CD14-positive monocyte (primary cell): ENCODE results near the gene SRXN1. TPM values are rescaled to one million over a fixed set of nuclear protein-coding genes. Genes with fewer than 3 reads are reported as not detected.
A peak's percentile ranks its signal among the peaks of the same experiment; 100 is the strongest.

ENCODE experiments used
- DNase-seq, 3 donors: peaks; one replicate each; pipeline ENCODE4 v3.0.0-alpha.2; 2011 to 2022
- H2AFZ ChIP-seq: 2 replicates; pipeline ENCODE4 v1.6.0; 2012; ENCODE audit warnings: mild to moderate bottlenecking, low read depth, low read length, inconsistent platforms; ENCODE audit not compliant: insufficient read depth, poor library complexity, severe bottlenecking
- H3K27ac ChIP-seq, 2 donors: 1 replicate in 1 of 2; 2 replicates in 1 of 2; pipeline ENCODE4 v1.5.1; 2012 to 2013; ENCODE audit warnings: low read length in 2 of 2, control low read depth in 1 of 2, inconsistent platforms in 1 of 2, low read depth in 1 of 2, mild to moderate bottlenecking in 1 of 2
- H3K27me3 ChIP-seq, 2 donors: one replicate each; pipeline versions ENCODE4 v1.6.0 to v1.6.1; 2011 to 2013; ENCODE audit warnings: low read length in 2 of 2; ENCODE audit not compliant: control insufficient read depth in 2 of 2, insufficient read depth in 2 of 2
- H3K36me3 ChIP-seq, 2 donors: replicated peaks in 1 of 2; 1 replicate in 1 of 2; 2 replicates in 1 of 2; pipeline versions ENCODE4 v1.5.1 to v1.6.1; 2012 to 2013; ENCODE audit warnings: low read length in 2 of 2, control low read depth in 1 of 2, inconsistent platforms in 1 of 2, mild to moderate bottlenecking in 1 of 2; ENCODE audit not compliant: insufficient read depth in 2 of 2, control insufficient read depth in 1 of 2
- H3K4me1 ChIP-seq, 2 donors: 1 replicate in 1 of 2; 2 replicates in 1 of 2; pipeline versions ENCODE4 v1.5.1 to v1.6.1; 2012 to 2013; ENCODE audit warnings: low read length in 2 of 2, control low read depth in 1 of 2, inconsistent platforms in 1 of 2, mild to moderate bottlenecking in 1 of 2, moderate library complexity in 1 of 2; ENCODE audit not compliant: insufficient read depth in 2 of 2, control insufficient read depth in 1 of 2
- H3K4me2 ChIP-seq: replicated peaks from 2 replicates; pipeline ENCODE3; 2012; ENCODE audit warnings: low read length, moderate library complexity, mild to moderate bottlenecking; ENCODE audit not compliant: poor library complexity, severe bottlenecking; ENCODE audit errors: extremely low read depth
- H3K4me3 ChIP-seq, 3 experiments: fragments of 200-600 bp in 1 of 3; sonication (generic) in 1 of 3; replicated peaks in 1 of 3; 1 replicate in 2 of 3; 2 replicates in 1 of 3; pipeline ENCODE4 v1.5.1; 2011 to 2013; ENCODE audit warnings: low read length in 3 of 3, mild to moderate bottlenecking in 3 of 3, control low read depth in 2 of 3, low read depth in 2 of 3, inconsistent platforms in 1 of 3, moderate library complexity in 1 of 3
- H3K79me2 ChIP-seq: 2 replicates; pipeline ENCODE4 v1.6.0; 2012; ENCODE audit warnings: mild to moderate bottlenecking, control low read depth, inconsistent platforms, low read length, moderate library complexity; ENCODE audit not compliant: insufficient read depth
- H3K9ac ChIP-seq: 2 replicates; pipeline ENCODE4 v1.6.0; 2017; ENCODE audit warnings: low read length, mild to moderate bottlenecking; ENCODE audit not compliant: insufficient read depth, poor library complexity, severe bottlenecking
- H3K9me3 ChIP-seq, 2 donors: replicated peaks in 1 of 2; 1 replicate in 1 of 2; 2 replicates in 1 of 2; pipeline versions ENCODE4 v1.5.1 to v1.6.1; 2012 to 2013; ENCODE audit warnings: low read length in 2 of 2, control low read depth in 1 of 2; ENCODE audit not compliant: control insufficient read depth in 1 of 2, insufficient read depth in 1 of 2
- H4K20me1 ChIP-seq: 2 replicates; pipeline ENCODE4 v1.6.0; 2012; ENCODE audit warnings: mild to moderate bottlenecking, low read length, control low read depth, moderate library complexity; ENCODE audit not compliant: insufficient read depth
- H3K27ac Mint-ChIP-seq, 7 donors: one replicate each; pipeline ENCODE4 v1.8.0; 2020; ENCODE audit warnings: mild to moderate bottlenecking in 7 of 7, mixed read lengths in 7 of 7, moderate library complexity in 6 of 7, inconsistent platforms in 2 of 7
- H3K27me3 Mint-ChIP-seq, 3 donors: one replicate each; pipeline ENCODE4 v1.8.0; 2021 to 2022; ENCODE audit warnings: low read depth in 3 of 3, mild to moderate bottlenecking in 3 of 3, mixed read lengths in 3 of 3, moderate library complexity in 3 of 3, inconsistent platforms in 1 of 3
- H3K36me3 Mint-ChIP-seq, 2 donors: one replicate each; pipeline ENCODE4 v1.8.0; 2020; ENCODE audit warnings: mixed read lengths in 2 of 2, inconsistent platforms in 1 of 2, mild to moderate bottlenecking in 1 of 2
- H3K4me1 Mint-ChIP-seq: one replicate; pipeline ENCODE4 v1.8.0; 2020; ENCODE audit warnings: mild to moderate bottlenecking, mixed read lengths
- H3K4me3 Mint-ChIP-seq, 2 donors: one replicate each; pipeline ENCODE4 v1.8.0; 2020; ENCODE audit warnings: mild to moderate bottlenecking in 2 of 2, mixed read lengths in 2 of 2, moderate library complexity in 1 of 2
- H3K9me3 Mint-ChIP-seq, 7 donors: one replicate each; pipeline ENCODE4 v1.8.0; 2020 to 2022; ENCODE audit warnings: mixed read lengths in 7 of 7, mild to moderate bottlenecking in 6 of 7, moderate library complexity in 6 of 7, inconsistent platforms in 2 of 7
- CTCF ChIP-seq: fragments of 200-600 bp; IDR thresholded peaks from one replicate; pipeline ENCODE4 v1.8.0; 2022; ENCODE audit warnings: antibody characterized with exemption, mild to moderate bottlenecking
- WGBS: methylation state at CpG from one replicate; pipeline ENCODE4 v1.1.5; 2013; ENCODE audit warnings: missing lambda C conversion rate; ENCODE audit not compliant: insufficient coverage; 5-methylcytosine and 5-hydroxymethylcytosine counted together
- intact Hi-C, 2 donors: fragments of 100-400 bp; cut with micrococcal nuclease; formaldehyde crosslinking; loops; one replicate each; pipeline versions ENCODE4 v1.15.0 to v1.15.1; 2023
- polyA plus RNA-seq, 3 donors: library from polyadenylated mRNA; depleted of rRNA in 1 of 3; unstranded in 2 of 3; stranded (reverse) in 1 of 3; fragments of 300-500 nt in 2 of 3; fragments of >200 nt in 1 of 3; fragmentation: Illumina TruSeq in 2 of 3; gene quantifications; 1 replicate in 2 of 3; 2 replicates in 1 of 3; pipeline ENCODE4 v1.2.3, GENCODE V29; 2012 to 2021

The SRXN1 gene
- polyA plus RNA-seq, 3 donors: 33.5 to 62.4 (median 56.6) TPM

DNA sequence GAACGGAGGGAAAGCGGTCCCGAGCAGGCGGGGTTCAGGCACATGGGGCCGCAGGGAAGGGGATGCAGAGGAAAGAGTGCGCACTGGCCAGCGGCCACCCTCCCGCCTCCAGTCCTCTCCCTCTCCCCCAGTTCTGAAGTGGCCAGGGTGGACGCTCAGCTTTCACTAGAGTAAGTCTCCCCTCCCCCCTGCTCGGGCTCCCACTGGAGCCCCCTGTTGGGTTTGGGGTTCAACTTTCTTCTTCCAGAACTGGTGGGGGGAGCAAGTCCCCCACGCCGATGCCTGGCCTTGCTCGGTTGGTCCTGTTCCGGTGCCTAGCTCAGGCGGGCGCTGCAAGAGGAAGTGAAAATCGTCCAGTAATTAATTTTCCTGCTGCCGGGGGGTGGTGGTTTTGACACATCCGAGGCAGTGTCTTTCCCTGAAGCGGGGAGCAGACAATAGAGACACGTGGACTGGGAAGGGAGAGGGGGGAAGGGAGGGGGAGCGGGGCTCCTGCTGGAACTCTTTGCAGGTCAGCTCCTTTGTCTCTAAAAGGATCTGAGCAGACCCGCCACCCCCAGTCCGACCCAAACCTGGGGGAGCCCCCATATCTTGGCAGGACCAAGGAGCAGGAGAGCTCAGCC, 23.4 kb upstream of the SRXN1 start:
- DNase-seq: peak in 2 of 3 donors; percentile 50 to 55
- H3K9me3 ChIP-seq: peaks cover 0 to 15% of the 10 kb centered on the region in 2 donors
- H3K9ac ChIP-seq: no peak overlapping the region
- H3K4me2 ChIP-seq: peak overlapping the region; percentile 69
- no peak for TF ChIP-seq CTCF
- peaks cover 29 to 31% of the 10 kb centered on the region in 2 donors for H3K4me1 ChIP-seq
- H3K4me3 ChIP-seq: peak overlapping the region in 1 of 3 experiments; percentile 53
- Mint-ChIP-seq H3K27ac (peak overlapping the region in 1 of 7 donors; percentile 18), H3K36me3 (peaks cover 0 to 3% of the 10 kb centered on the region in 2 donors), H3K27me3 (peaks cover 50 to 59% (median 55%) of the 10 kb centered on the region in 3 donors), H3K4me3 (peak overlapping the region; percentile 53 to 89), H3K4me1 (peaks cover 36% of the 10 kb centered on the region), H3K9me3 (peaks cover 0 to 20% (median 5%) of the 10 kb centered on the region in 7 donors)
- H3K27me3 ChIP-seq: peaks cover 30 to 50% of the 10 kb centered on the region in 2 donors
- H3K27ac ChIP-seq: no peak overlapping the region
- 0% methylated on average over 13 of the region's 24 CpGs for WGBS
- intact Hi-C loops: loop anchor here in 1 of 2 donors (5.0 kb wide), 1 partner anchor 129 kb away; no protein-coding TSS in a partner anchor
- no peaks in the 10 kb centered on the region for H3K79me2 ChIP-seq
- H2AFZ ChIP-seq: no peak overlapping the region
- H3K36me3 ChIP-seq: no peaks in the 10 kb centered on the region
- H4K20me1 ChIP-seq: peaks cover 21% of the 10 kb centered on the region

DNA sequence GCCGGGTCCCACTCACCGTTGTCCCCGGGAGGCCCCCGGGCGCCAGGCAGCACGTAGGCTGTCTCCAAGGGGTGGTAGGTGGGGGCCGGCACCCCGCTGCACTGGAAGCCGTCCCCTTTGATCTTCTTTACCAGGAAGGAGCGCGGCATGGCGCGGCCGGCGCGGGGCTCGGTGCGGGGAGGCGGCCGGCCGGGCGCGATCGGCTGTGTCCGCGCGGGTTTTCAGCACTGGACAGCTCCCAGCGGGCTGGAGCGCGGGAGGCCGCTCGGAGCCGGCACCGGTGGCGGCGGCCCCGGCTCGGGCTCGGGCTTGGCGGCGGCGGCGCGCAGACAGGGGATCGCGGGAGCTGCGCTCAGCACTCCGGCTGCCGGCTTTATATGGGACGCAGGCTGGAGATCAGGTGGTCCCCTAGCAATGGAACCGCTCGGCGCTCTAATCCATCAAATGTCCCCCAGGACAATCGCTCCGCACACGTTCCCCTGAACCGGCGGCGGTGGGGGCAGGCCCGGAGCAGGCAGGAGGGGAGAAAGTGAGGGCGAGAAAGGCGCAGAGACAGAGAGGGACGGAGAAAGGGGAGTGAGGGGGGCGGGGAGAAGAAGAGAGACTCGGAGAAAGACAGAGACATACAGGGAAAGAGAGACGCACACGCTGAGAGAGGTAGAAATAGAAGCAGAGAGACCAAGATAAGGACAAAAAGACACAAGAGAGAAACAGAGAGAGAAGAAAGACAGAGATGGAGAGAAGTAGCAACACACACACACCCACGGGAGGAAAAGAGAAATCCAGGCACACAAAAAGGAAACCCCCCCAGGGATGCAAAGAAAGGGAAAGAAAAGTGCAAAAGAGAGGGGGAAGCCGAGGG, 22.7 kb upstream of the SRXN1 start, which contains the start of gene SCRT2:
Gene SCRT2 (minus strand): TSS at position 350 of the 862 bp plus-strand sequence. CDS start 201 bp downstream, at position 149.
- under 1% methylated on average over 62 of the region's 69 CpGs for WGBS
- peaks cover 54 to 63% (median 57%) of the 10 kb centered on the region in 3 donors for H3K27me3 Mint-ChIP-seq

More for the DNA sequence above, 22.7 kb upstream of the SRXN1 start, which contains the start of gene SCRT2:
- H3K36me3 Mint-ChIP-seq: peaks cover 0 to 3% of the 10 kb centered on the region in 2 donors
- peak within 1 kb of the TSS; percentile 53 to 89 for H3K4me3 Mint-ChIP-seq
- Histone ChIP-seq H3K4me2 (peak within 1 kb of the TSS; percentile 69), H3K79me2 (no peaks in the 10 kb centered on the region), H3K4me3 (peak within 1 kb of the TSS in 1 of 3 experiments; percentile 53), H3K4me1 (peaks cover 29 to 31% of the 10 kb centered on the region in 2 donors), H3K27ac (no peak within 1 kb of the TSS), H3K36me3 (no peaks in the 10 kb centered on the region), H3K27me3 (peaks cover 30 to 52% of the 10 kb centered on the region in 2 donors), H4K20me1 (peaks cover 21% of the 10 kb centered on the region), H3K9ac (no peak within 1 kb of the TSS), H2AFZ (no peak within 1 kb of the TSS), H3K9me3 (peaks cover 0 to 15% of the 10 kb centered on the region in 2 donors)
- peaks cover 0 to 20% (median 5%) of the 10 kb centered on the region in 7 donors for H3K9me3 Mint-ChIP-seq
- intact Hi-C loops: loop anchor here in 1 of 2 donors (5.0 kb wide), 1 partner anchor 128 kb away; no protein-coding TSS in a partner anchor
- H3K4me1 Mint-ChIP-seq: peaks cover 37% of the 10 kb centered on the region
- peak within 1 kb of the TSS in 2 of 7 donors; percentile 18 to 80 for H3K27ac Mint-ChIP-seq
- TF ChIP-seq CTCF: no peak
- DNase-seq: peak; percentile 53 to 67 (median 65)
